Measurements from ENCODE around the gene UBAP1. TPM values are rescaled to one million over a fixed set of nuclear protein-coding genes. Genes with fewer than 3 reads are reported as not detected.
A peak's percentile ranks its signal among the peaks of the same experiment; 100 is the strongest.
"Not testable (repeated sequence)": the region's sequence is repeated elsewhere in the genome, so short reads cannot be mapped to it uniquely, and the experiment has no call there.

The UBAP1 gene
- total RNA-seq, 2 donors from 2014 or later: 36.4 to 39.8 TPM

- no peak for DNase-seq
- H3K27ac Mint-ChIP-seq: no peak overlapping the region
- Histone ChIP-seq H3K36me3 (ENCODE audit: control insufficient read depth, insufficient read depth, low read length) (peaks cover 78% of the 10 kb centered on the region), H3K27me3 (ENCODE audit: control insufficient read depth, insufficient read depth, low read length, poor library complexity, severe bottlenecking) (no peaks in the 10 kb centered on the region), H3K27ac (ENCODE audit: low read depth, low read length) (no peak overlapping the region), H3K9me3 (ENCODE audit: control insufficient read depth, low read length) (no peaks in the 10 kb centered on the region), H3K4me3 (ENCODE audit: low read length) (no peak overlapping the region), H3K9ac (ENCODE audit: extremely low read depth, low read length, poor library complexity, severe bottlenecking) (no peak overlapping the region), H3K4me1 (ENCODE audit: control insufficient read depth, insufficient read depth, low read length) (no peaks in the 10 kb centered on the region)
- 92 to 94% methylated on average over 2 to 4 of the region's 4 CpGs for WGBS, 2 experiments (ENCODE audit: insufficient coverage in 1 of 2, insufficient read length in 1 of 2)
- H3K27me3 Mint-ChIP-seq (ENCODE audit: insufficient read depth): no peaks in the 10 kb centered on the region
- H3K4me1 Mint-ChIP-seq: no peaks in the 10 kb centered on the region
- H3K36me3 Mint-ChIP-seq (ENCODE audit: low read depth): peaks cover 50% of the 10 kb centered on the region
- H3K9me3 Mint-ChIP-seq: no peaks in the 10 kb centered on the region
- no peak for TF ChIP-seq CTCF (conservative IDR thresholded peaks at IDR 0.05)
- H3K4me3 Mint-ChIP-seq: no peak overlapping the region
These were observed 59.0 kb downstream of the UBAP1 start for GRCh38 chr9:34237836-34238235.

- Histone ChIP-seq H3K27ac (ENCODE audit: low read depth, low read length) (no peak overlapping the region), H3K36me3 (ENCODE audit: control insufficient read depth, insufficient read depth, low read length) (peaks cover 70% of the 10 kb centered on the region), H3K9me3 (ENCODE audit: control insufficient read depth, low read length) (no peaks in the 10 kb centered on the region), H3K4me1 (ENCODE audit: control insufficient read depth, insufficient read depth, low read length) (no peaks in the 10 kb centered on the region), H3K27me3 (ENCODE audit: control insufficient read depth, insufficient read depth, low read length, poor library complexity, severe bottlenecking) (no peaks in the 10 kb centered on the region), H3K9ac (ENCODE audit: extremely low read depth, low read length, poor library complexity, severe bottlenecking) (no peak overlapping the region), H3K4me3 (ENCODE audit: low read length) (no peak overlapping the region)
- Mint-ChIP-seq H3K4me3 (no peak overlapping the region), H3K36me3 (ENCODE audit: low read depth) (peaks cover 62% of the 10 kb centered on the region), H3K9me3 (no peaks in the 10 kb centered on the region), H3K27me3 (ENCODE audit: insufficient read depth) (no peaks in the 10 kb centered on the region), H3K27ac (peak overlapping the region; percentile 0), H3K4me1 (no peaks in the 10 kb centered on the region)
- WGBS, 2 experiments (ENCODE audit: insufficient coverage in 1 of 2, insufficient read length in 1 of 2): 63 to 70% methylated on average over 1 of the region's 1 CpG
- no peak for DNase-seq
- no peak for TF ChIP-seq CTCF (conservative IDR thresholded peaks at IDR 0.05)
These were observed 61.2 kb downstream of the UBAP1 start for GRCh38 chr9:34240006-34240405.

- peak overlapping the region; percentile 65 for H3K27ac Mint-ChIP-seq
- Histone ChIP-seq H3K36me3 (ENCODE audit: control insufficient read depth, insufficient read depth, low read length) (peaks cover 66% of the 10 kb centered on the region), H3K4me1 (ENCODE audit: control insufficient read depth, insufficient read depth, low read length) (no peaks in the 10 kb centered on the region), H3K9ac (ENCODE audit: extremely low read depth, low read length, poor library complexity, severe bottlenecking) (no peak overlapping the region), H3K27ac (ENCODE audit: low read depth, low read length) (no peak overlapping the region), H3K4me3 (ENCODE audit: low read length) (no peak overlapping the region), H3K27me3 (ENCODE audit: control insufficient read depth, insufficient read depth, low read length, poor library complexity, severe bottlenecking) (no peaks in the 10 kb centered on the region), H3K9me3 (ENCODE audit: control insufficient read depth, low read length) (no peaks in the 10 kb centered on the region)
- no peak for DNase-seq
- H3K4me1 Mint-ChIP-seq: no peaks in the 10 kb centered on the region
- H3K36me3 Mint-ChIP-seq (ENCODE audit: low read depth): peaks cover 55% of the 10 kb centered on the region
- TF ChIP-seq CTCF (conservative IDR thresholded peaks at IDR 0.05): no peak
- H3K4me3 Mint-ChIP-seq: no peak overlapping the region
- no peaks in the 10 kb centered on the region for H3K27me3 Mint-ChIP-seq (ENCODE audit: insufficient read depth)
- no peaks in the 10 kb centered on the region for H3K9me3 Mint-ChIP-seq
- 86 to 94% methylated on average over 2 of the region's 2 CpGs for WGBS, 2 experiments (ENCODE audit: insufficient coverage in 1 of 2, insufficient read length in 1 of 2)
These were observed 64.0 kb downstream of the UBAP1 start for GRCh38 chr9:34242830-34243229.

GRCh38 chr9:34245212-34245611 lies 66.4 kb downstream of the UBAP1 start:
- not testable (repeated sequence) for H3K27me3 ChIP-seq (ENCODE audit: control insufficient read depth, insufficient read depth, low read length, poor library complexity, severe bottlenecking); H3K9me3 ChIP-seq (ENCODE audit: control insufficient read depth, low read length); H3K27ac ChIP-seq (ENCODE audit: low read depth, low read length); H3K27me3 Mint-ChIP-seq (ENCODE audit: insufficient read depth); H3K27ac Mint-ChIP-seq; DNase-seq; H3K4me3 Mint-ChIP-seq; H3K4me3 ChIP-seq (ENCODE audit: low read length); H3K9me3 Mint-ChIP-seq; H3K4me1 Mint-ChIP-seq; H3K4me1 ChIP-seq (ENCODE audit: control insufficient read depth, insufficient read depth, low read length); H3K9ac ChIP-seq (ENCODE audit: extremely low read depth, low read length, poor library complexity, severe bottlenecking)
- H3K36me3 Mint-ChIP-seq (ENCODE audit: low read depth): peaks cover 56% of the 10 kb centered on the region
- peaks cover 75% of the 10 kb centered on the region for H3K36me3 ChIP-seq (ENCODE audit: control insufficient read depth, insufficient read depth, low read length)
- no CpG with 5 or more reads among the region's 2 CpGs for WGBS, 2 experiments (ENCODE audit: insufficient coverage in 1 of 2, insufficient read length in 1 of 2)

All from endodermal cell (in vitro differentiated cells).